Gastroesophageal sphincter (tissue), 4 donors: ENCODE measurements around the gene C1orf21. TPM values are rescaled to one million over a fixed set of nuclear protein-coding genes. Genes with fewer than 3 reads are reported as not detected.

Source experiments
- ATAC-seq: fragments of 150-250 bp; one replicate; pipeline ENCODE4 v1.9.1; 2016; ENCODE audit warnings: mild to moderate bottlenecking, moderate library complexity
- H3K27ac ChIP-seq, 4 donors: fragments of 200-600 bp; sonication (generic) in 3 of 4; 1 replicate in 3 of 4; 2 replicates in 1 of 4; pipeline ENCODE4 v1.5.1; 2016 to 2019
- H3K27me3 ChIP-seq: fragments of 200-600 bp; sonication (generic); one replicate; pipeline ENCODE4 v1.5.1; 2019
- H3K36me3 ChIP-seq, 2 donors: fragments of 200-600 bp; sonication (generic); one replicate each; pipeline ENCODE4 v1.5.1; 2019; ENCODE audit warnings: control low read depth in 1 of 2
- H3K4me1 ChIP-seq, 3 donors: fragments of 200-600 bp; sonication (generic); 1 replicate in 2 of 3; 2 replicates in 1 of 3; pipeline ENCODE4 v1.5.1; 2016 to 2019; ENCODE audit warnings: control low read depth in 2 of 3
- H3K4me3 ChIP-seq, 2 donors: fragments of 200-600 bp; sonication (generic); one replicate each; pipeline ENCODE4 v1.5.1; 2019; ENCODE audit warnings: mild to moderate bottlenecking in 1 of 2, moderate library complexity in 1 of 2
- H3K9me3 ChIP-seq, 3 donors: fragments of 200-600 bp; sonication (generic); one replicate each; pipeline ENCODE4 v1.5.1; 2017 to 2019; ENCODE audit warnings: control low read depth in 2 of 3
- CTCF ChIP-seq, 4 experiments: fragments of 200-600 bp in 2 of 4; fragments of 450-650 bp in 2 of 4; sonication (generic) in 1 of 4; IDR thresholded peaks; one replicate each; pipeline ENCODE4 v1.5.1; 2017 to 2019; ENCODE audit warnings: antibody characterized with exemption in 4 of 4, mild to moderate bottlenecking in 2 of 4, moderate library complexity in 2 of 4
- EP300 ChIP-seq: sonication (generic); formaldehyde crosslinking; IDR thresholded peaks from one replicate; pipeline ENCODE4 v1.6.1; 2017; ENCODE audit warnings: antibody characterized with exemption, mild to moderate bottlenecking
- POLR2A ChIP-seq, 2 donors: fragments of 450-650 bp; IDR thresholded peaks; one replicate each; pipeline ENCODE4 v1.6.1; 2017; ENCODE audit warnings: antibody characterized with exemption in 2 of 2, mild to moderate bottlenecking in 2 of 2, moderate library complexity in 1 of 2
- POLR2AphosphoS5 ChIP-seq: sonication (generic); formaldehyde crosslinking; IDR thresholded peaks from one replicate; pipeline ENCODE4 v1.6.1; 2017; ENCODE audit warnings: antibody characterized with exemption
- WGBS, 2 donors: methylation state at CpG; one replicate each; pipeline ENCODE4 v1.1.5; 2018; ENCODE audit warnings: low coverage in 1 of 2; 5-methylcytosine and 5-hydroxymethylcytosine counted together
- total RNA-seq, 4 donors: library from RNA; depleted of rRNA; stranded (reverse); fragments of >200 nt; gene quantifications; one replicate each; pipeline ENCODE4 v1.1.0, GENCODE V29; 2016

C1orf21 gene
- total RNA-seq, 4 donors from 2014 or later, result 81.4 to 167 (median 121) TPM

- WGBS, 2 donors, result 100% methylated on average over 1 of the region's 1 CpG; no CpG with 5 or more reads in 1 of the 2 donors
- no peaks in the 10 kb centered on the region for H3K27me3 ChIP-seq
- no peaks in the 10 kb centered on the region for H3K9me3 ChIP-seq
- no peak for ATAC-seq
- no peaks in the 10 kb centered on the region for H3K36me3 ChIP-seq
- no peaks in the 10 kb centered on the region for H3K4me1 ChIP-seq
- no peak for TF ChIP-seq EP300
- TF ChIP-seq POLR2AphosphoS5, result peak; percentile 76
- H3K4me3 ChIP-seq, result no peak overlapping the region
- no peak overlapping the region for H3K27ac ChIP-seq
Measured at GRCh38 chr1:184362876-184363275, 24.0 kb upstream of the C1orf21 start.

GRCh38 chr1:184365699-184366098 is 21.1 kb upstream of the C1orf21 start:
- no peak overlapping the region for H3K4me3 ChIP-seq
- ATAC-seq, result no peak
- no peaks in the 10 kb centered on the region for H3K4me1 ChIP-seq
- H3K27me3 ChIP-seq, result no peaks in the 10 kb centered on the region
- no peak overlapping the region for H3K27ac ChIP-seq
- WGBS, 2 donors, result 100% methylated on average over 1 to 2 of the region's 2 CpGs
- TF ChIP-seq POLR2A (IDR thresholded peaks at IDR 0.05) (no peak), POLR2AphosphoS5 (no peak), EP300 (no peak), CTCF (IDR thresholded peaks at IDR 0.05) (no peak)
- no peaks in the 10 kb centered on the region for H3K36me3 ChIP-seq
- H3K9me3 ChIP-seq, result no peaks in the 10 kb centered on the region

- Histone ChIP-seq H3K36me3 (no peaks in the 10 kb centered on the region), H3K9me3 (no peaks in the 10 kb centered on the region), H3K27ac (no peak overlapping the region), H3K27me3 (no peaks in the 10 kb centered on the region), H3K4me1 (no peaks in the 10 kb centered on the region), H3K4me3 (no peak overlapping the region)
- 72 to 81% methylated on average over 10 to 11 of the region's 11 CpGs for WGBS, 2 donors
- TF ChIP-seq EP300 (no peak), POLR2A (IDR thresholded peaks at IDR 0.05) (no peak), CTCF (IDR thresholded peaks at IDR 0.05) (no peak), POLR2AphosphoS5 (no peak)
- ATAC-seq, result no peak
Measured at GRCh38 chr1:184366997-184367396, 19.8 kb upstream of the C1orf21 start.

- TF ChIP-seq POLR2A (IDR thresholded peaks at IDR 0.05), result no peak
- TF ChIP-seq POLR2AphosphoS5, result no peak
- no peak for TF ChIP-seq CTCF (IDR thresholded peaks at IDR 0.05)
- no peak for TF ChIP-seq EP300
- H3K4me1 ChIP-seq, result no peaks in the 10 kb centered on the region
- no peaks in the 10 kb centered on the region for H3K27me3 ChIP-seq
- no peak overlapping the region for H3K27ac ChIP-seq
- 89% methylated on average over 1 of the region's 1 CpG; no CpG with 5 or more reads in 1 of the 2 donors for WGBS, 2 donors
- no peak overlapping the region for H3K4me3 ChIP-seq
- no peaks in the 10 kb centered on the region for H3K9me3 ChIP-seq
- ATAC-seq, result no peak
- no peaks in the 10 kb centered on the region for H3K36me3 ChIP-seq
Measured at GRCh38 chr1:184367427-184368038, 19.3 kb upstream of the C1orf21 start.

- 83% methylated on average over 2 of the region's 2 CpGs for WGBS, 2 donors
- Histone ChIP-seq H3K4me1 (no peaks in the 10 kb centered on the region), H3K36me3 (no peaks in the 10 kb centered on the region), H3K27me3 (no peaks in the 10 kb centered on the region), H3K9me3 (no peaks in the 10 kb centered on the region), H3K27ac (no peak overlapping the region), H3K4me3 (no peak overlapping the region)
- TF ChIP-seq POLR2A (IDR thresholded peaks at IDR 0.05), result no peak
- TF ChIP-seq EP300, result no peak
- no peak for TF ChIP-seq POLR2AphosphoS5
- TF ChIP-seq CTCF (IDR thresholded peaks at IDR 0.05), result no peak
- no peak for ATAC-seq
Measured at GRCh38 chr1:184368354-184368753, 18.5 kb upstream of the C1orf21 start.
